Psoas muscle (tissue), 8 donors: ENCODE results near the gene PNPLA5. TPM values are rescaled to one million over a fixed set of nuclear protein-coding genes. Genes with fewer than 3 reads are reported as not detected.

Source experiments
- ATAC-seq, 4 donors: fragments of 200-7000 bp; cut with Tn5 transposase; one replicate each; pipeline ENCODE4 v1.9.1; 2020; ENCODE audit warnings: moderate library complexity in 3 of 4, mild to moderate bottlenecking in 2 of 4
- DNase-seq, 2 donors: peaks; one replicate each; pipeline ENCODE4 v3.0.0-alpha.2; 2020
- H3K27ac ChIP-seq: fragments of 200-600 bp; one replicate; pipeline ENCODE4 v1.8.0; 2022
- H3K27me3 ChIP-seq, 3 donors: fragments of 200-600 bp in 1 of 3; one replicate each; pipeline versions ENCODE4 v1.6.1 to v1.8.0; 2013 to 2022; ENCODE audit warnings: low read length in 2 of 3, mild to moderate bottlenecking in 2 of 3, moderate library complexity in 1 of 3; ENCODE audit not compliant: insufficient read depth in 3 of 3
- H3K36me3 ChIP-seq, 2 donors: fragments of 200-600 bp in 1 of 2; one replicate each; pipeline versions ENCODE4 v1.6.1 to v1.8.0; 2013 to 2022; ENCODE audit warnings: low read depth in 1 of 2, mild to moderate bottlenecking in 1 of 2, moderate library complexity in 1 of 2; ENCODE audit not compliant: insufficient read depth in 1 of 2
- H3K4me1 ChIP-seq: fragments of 200-600 bp; one replicate; pipeline ENCODE4 v1.8.0; 2022
- H3K4me3 ChIP-seq: fragments of 200-600 bp; one replicate; pipeline ENCODE4 v1.8.0; 2022; ENCODE audit warnings: mild to moderate bottlenecking
- H3K9me3 ChIP-seq: fragments of 200-600 bp; one replicate; pipeline ENCODE4 v1.8.0; 2022
- WGBS, 3 donors: extraction: QIAGEN DNeasy Blood & Tissue Kit; methylation state at CpG; one replicate each; pipeline versions ENCODE4 v1.1.6 to v1.1.7; 2013; 5-methylcytosine and 5-hydroxymethylcytosine counted together
- intact Hi-C, 2 donors: fragments of 100-400 bp; cut with DNase I; formaldehyde crosslinking; loops; one replicate each; pipeline versions ENCODE4 v1.11.0 to v1.14.2; 2022
- polyA plus RNA-seq, 3 donors: library from polyadenylated mRNA; stranded (reverse); fragments of 200-250 nt; gene quantifications; one replicate each; pipeline ENCODE4 v1.2.3, GENCODE V29; 2013
- total RNA-seq, 4 donors: library from RNA; stranded (reverse); fragmentation: NEBNext Ultra II Directional in 2 of 4; extraction: Animal tissue kit (Norgen Biotek cat#: 25700) in 2 of 4; gene quantifications; one replicate each; pipeline versions ENCODE4 v1.2.1 to v1.2.4, GENCODE V29; 2021 to 2023
- TF ChIP-seq, protein P1 (sequence below): fragments of 200-600 bp; IDR thresholded peaks from one replicate; pipeline ENCODE4 v1.8.0; 2022; ENCODE audit warnings: antibody characterized with exemption
- donor health status: healthy with polysubstance abuse.
- donor health status: DM: no; HTN: no; CAD: no; lungs with moderate emphysema.
- donor health status: Bipolar disorder and iron deficiency.
- donor health status: healthy.
- donor health status: DM: yes; HTN: yes; CAD: no.
- donor health status: DM: no; HTN: no; CAD: no.
- donor health status: DM: no; HTN: no; CAD: no.
- donor health status: DM: yes; HTN: yes; CAD: no.

Gene PNPLA5
- total and polyA plus RNA-seq, 7 donors = 0.01 to 0.18 TPM; not detected in 5

DNA sequence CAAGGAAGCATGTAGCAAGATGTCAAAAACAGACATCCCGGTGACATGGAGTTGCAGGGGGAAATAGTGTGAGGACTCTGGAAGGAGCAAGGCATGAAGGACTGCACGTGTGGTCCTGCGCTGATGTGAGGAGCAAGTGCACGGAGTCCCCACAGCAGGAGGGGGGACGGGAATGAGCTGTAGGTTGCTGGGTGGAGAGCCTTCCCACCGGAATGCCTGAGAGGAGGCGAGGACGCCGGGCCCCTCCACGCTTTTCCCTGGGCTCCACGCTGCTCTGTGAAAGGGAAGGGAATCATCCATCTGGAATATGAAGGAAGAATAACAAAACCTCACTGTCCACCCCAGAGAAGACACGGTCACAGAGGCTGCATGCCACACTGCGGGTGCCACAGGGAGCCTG lies 56.1 kb downstream of the PNPLA5 start:
- Histone ChIP-seq H3K27ac (no peak overlapping the region), H3K4me3 (no peak overlapping the region), H3K9me3 (no peaks in the 10 kb centered on the region), H3K4me1 (no peaks in the 10 kb centered on the region), H3K27me3 (peaks cover 0 to 14% (median 4%) of the 10 kb centered on the region in 3 donors), H3K36me3 (no peaks in the 10 kb centered on the region)
- intact Hi-C loops = no loop called here
- DNase-seq (peak in 1 of 2 donors; percentile 30), ATAC-seq (no peak)
- TF ChIP-seq, protein P1, sequence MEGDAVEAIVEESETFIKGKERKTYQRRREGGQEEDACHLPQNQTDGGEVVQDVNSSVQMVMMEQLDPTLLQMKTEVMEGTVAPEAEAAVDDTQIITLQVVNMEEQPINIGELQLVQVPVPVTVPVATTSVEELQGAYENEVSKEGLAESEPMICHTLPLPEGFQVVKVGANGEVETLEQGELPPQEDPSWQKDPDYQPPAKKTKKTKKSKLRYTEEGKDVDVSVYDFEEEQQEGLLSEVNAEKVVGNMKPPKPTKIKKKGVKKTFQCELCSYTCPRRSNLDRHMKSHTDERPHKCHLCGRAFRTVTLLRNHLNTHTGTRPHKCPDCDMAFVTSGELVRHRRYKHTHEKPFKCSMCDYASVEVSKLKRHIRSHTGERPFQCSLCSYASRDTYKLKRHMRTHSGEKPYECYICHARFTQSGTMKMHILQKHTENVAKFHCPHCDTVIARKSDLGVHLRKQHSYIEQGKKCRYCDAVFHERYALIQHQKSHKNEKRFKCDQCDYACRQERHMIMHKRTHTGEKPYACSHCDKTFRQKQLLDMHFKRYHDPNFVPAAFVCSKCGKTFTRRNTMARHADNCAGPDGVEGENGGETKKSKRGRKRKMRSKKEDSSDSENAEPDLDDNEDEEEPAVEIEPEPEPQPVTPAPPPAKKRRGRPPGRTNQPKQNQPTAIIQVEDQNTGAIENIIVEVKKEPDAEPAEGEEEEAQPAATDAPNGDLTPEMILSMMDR = no peak
- WGBS, 3 donors = 83 to 86% (median 85%) methylated on average over 13 of the region's 13 CpGs

DNA sequence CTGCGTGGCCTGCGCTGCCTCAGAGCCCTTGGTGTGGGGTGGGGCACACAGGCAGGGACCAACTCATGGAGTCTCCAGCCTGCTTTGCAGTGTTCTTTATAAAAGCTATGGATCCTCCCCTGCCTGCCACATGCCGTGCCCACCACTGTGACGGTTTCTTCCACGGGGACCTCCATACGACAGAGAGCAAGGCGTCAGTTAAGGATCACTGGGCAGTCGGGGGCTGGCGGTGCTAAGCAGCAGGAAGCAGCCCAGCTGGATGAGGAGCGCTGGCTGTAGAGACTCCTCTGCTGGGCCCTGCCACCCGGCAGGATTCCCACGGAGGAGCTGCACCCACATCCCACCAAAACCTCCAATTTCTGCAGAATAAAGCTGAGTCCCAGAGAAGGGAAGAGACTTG lies 56.6 kb downstream of the PNPLA5 start:
- ATAC-seq (no peak), DNase-seq (peak in 1 of 2 donors; percentile 43)
- no peak overlapping the region for H3K27ac ChIP-seq
- no peak overlapping the region for H3K4me3 ChIP-seq
- TF ChIP-seq, protein P1 = no peak
- H3K4me1 ChIP-seq = peaks cover 5% of the 10 kb centered on the region
- H3K27me3 ChIP-seq = peaks cover 0 to 14% (median 4%) of the 10 kb centered on the region in 3 donors
- 72 to 83% (median 78%) methylated on average over 12 of the region's 12 CpGs for WGBS, 3 donors
- H3K9me3 ChIP-seq = no peaks in the 10 kb centered on the region
- no peaks in the 10 kb centered on the region for H3K36me3 ChIP-seq
- intact Hi-C loops = no loop called here

DNA sequence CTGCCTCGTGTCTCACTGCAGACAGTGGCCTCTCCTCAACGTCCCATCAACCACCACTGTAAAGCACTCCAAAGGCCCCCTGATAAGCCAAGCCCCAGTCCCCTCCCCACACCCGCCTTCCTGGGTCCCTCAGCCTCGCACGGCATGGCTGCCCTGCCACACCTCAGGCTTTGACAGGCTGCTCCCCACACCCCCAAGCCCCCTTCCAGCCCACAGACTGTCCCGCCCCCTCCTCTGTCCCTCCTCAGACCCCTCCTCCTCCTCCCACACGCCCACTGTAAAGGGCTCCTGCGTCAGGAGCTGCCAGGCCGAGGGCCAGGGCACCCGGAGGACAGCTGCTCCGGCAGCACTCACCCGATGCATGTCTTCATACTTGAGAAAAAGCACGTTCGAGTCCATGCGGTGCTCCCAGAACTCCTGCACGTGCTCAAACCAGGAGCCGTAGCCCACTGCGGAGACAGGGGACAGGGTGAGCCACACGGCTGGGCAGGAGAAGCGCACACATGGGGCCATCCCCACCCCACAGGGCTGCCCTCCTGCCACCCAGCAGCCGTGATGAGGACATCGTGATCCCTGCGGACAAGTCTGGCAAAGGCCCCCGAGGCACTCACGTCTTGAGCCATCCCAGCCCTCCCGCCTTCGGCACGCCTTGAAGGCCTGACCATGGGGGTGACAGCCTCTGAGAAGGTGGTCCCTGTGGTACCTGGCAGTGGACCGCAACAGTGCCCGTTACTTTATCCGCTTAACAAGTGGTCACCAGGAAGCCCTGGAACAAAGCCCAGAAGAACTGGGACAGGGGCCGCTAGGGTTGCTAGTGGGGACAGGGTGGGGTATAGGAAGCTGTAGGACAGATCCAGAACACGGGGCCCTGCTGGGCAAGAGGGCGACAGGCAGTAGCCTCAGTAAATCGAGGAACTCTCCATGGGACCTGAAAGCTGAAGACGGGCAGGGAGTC lies 58.2 kb downstream of the PNPLA5 start:
- intact Hi-C loops = no loop called here

DNA sequence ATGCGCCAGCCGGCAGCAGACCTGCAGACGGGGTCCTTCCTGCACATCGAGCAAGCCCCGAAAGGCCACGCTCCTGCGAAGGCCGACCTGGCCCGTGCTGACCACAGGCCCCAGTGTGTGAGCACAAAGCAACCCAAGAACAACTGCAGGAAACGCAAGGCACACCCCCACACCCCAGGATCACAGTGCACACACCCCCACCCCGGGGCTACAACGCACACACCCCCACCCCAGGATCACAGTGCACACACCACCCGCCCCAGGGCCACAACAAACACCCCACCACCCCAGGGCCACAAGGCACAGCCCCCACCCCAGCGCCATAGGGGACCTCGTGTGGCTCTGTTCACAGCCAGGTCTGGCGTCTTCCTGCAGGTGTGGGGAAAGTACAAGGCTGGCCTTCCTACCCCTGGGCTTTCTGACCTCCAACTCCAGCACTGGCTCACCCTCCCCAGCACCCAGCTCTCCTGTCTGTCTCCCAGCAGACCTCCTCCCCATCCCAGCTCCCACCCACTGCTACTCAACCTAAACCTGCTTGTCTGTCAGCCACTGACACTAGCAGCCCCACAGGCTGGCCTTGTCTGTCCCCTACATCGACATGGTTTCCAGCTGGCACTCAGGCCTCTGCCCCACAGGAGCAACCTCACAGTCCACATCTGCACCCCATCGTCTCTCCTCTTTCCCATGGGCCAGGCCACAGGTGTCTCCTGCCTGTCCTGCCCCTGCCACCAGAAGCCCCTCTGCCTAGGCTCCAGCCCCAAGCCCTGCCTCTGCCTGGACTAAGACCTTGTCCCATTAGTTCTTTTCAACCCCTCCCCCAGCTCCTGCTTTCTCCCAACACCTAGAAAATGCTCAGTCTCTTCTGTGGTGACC lies 59.2 kb downstream of the PNPLA5 start:
- Histone ChIP-seq H3K4me1 (peaks cover 17% of the 10 kb centered on the region), H3K36me3 (no peaks in the 10 kb centered on the region), H3K4me3 (no peak overlapping the region), H3K9me3 (no peaks in the 10 kb centered on the region), H3K27me3 (peaks cover 0 to 14% (median 4%) of the 10 kb centered on the region in 3 donors), H3K27ac (no peak overlapping the region)
- intact Hi-C loops = no loop called here
- ATAC-seq = no peak
- DNase-seq = peak in 1 of 2 donors; percentile 51
- 77 to 90% (median 84%) methylated on average over 18 of the region's 18 CpGs for WGBS, 3 donors
- TF ChIP-seq, protein P1 = no peak

More for the DNA sequence above, 58.2 kb downstream of the PNPLA5 start:
- no peak overlapping the region for H3K4me3 ChIP-seq
- H3K36me3 ChIP-seq = no peaks in the 10 kb centered on the region
- peak in 1 of 2 donors; percentile 39 for DNase-seq
- peaks cover 17% of the 10 kb centered on the region for H3K4me1 ChIP-seq
- no peak for ATAC-seq
- no peak overlapping the region for H3K27ac ChIP-seq
- peaks cover 0 to 14% (median 4%) of the 10 kb centered on the region in 3 donors for H3K27me3 ChIP-seq
- TF ChIP-seq, protein P1 = no peak
- H3K9me3 ChIP-seq = no peaks in the 10 kb centered on the region
- 39 to 56% (median 43%) methylated on average over 36 of the region's 36 CpGs for WGBS, 3 donors
